ENCODE measurements around the gene PXDN. TPM values are rescaled to one million over a fixed set of nuclear protein-coding genes. Genes with fewer than 3 reads are reported as not detected.

PXDN gene
- total RNA-seq, 1 experiment from 2014 or later, result 125 TPM

DNA sequence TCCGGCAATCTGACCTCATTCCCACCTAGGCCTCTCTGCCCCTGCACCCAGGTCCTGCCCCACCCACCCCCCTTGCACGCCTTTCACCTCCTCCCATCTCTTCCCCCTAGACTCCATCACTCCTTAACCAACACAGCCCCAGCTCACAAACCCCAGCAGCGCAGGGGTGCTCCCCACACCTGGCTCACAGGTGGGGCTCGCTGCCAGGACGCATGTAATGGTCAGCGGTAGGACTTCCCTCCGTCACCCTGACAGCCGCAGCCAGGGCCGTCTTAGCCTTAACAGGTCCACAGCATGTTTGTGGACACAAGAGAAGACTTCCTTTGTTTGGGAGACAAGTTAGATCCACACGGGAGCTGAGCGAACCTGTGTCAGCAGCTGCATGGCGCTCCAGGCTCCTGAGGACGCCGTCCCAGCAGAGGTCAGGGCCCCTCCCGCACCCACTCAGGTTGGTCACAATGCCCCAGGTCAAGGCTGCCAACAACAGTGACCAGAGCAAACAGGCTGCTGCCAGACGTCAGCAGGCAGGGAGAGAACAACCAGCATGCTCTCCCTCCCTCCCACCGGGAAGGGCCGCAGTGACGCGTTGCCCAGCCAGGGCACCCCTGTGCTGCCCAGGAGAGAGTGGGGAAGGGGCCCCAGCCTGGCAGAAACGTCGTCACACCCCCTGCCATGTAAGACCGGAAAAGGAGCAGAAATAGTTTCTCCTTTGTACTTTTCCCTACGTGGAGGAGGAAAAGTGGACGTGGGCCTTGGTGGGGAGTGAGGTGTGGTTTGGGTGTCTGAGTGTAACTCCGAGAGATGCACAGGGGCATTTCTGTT lies 68.0 kb downstream of the PXDN start:
- Histone ChIP-seq H3K36me3 (ENCODE audit: low read depth, low read length) (peaks cover 75% of the 10 kb centered on the region), H4K20me1 (ENCODE audit: low read length) (no peaks in the 10 kb centered on the region), H3K9me3 (ENCODE audit: low read length) (no peaks in the 10 kb centered on the region), H3K79me2 (ENCODE audit: low read length) (peaks cover 10% of the 10 kb centered on the region), H3K27ac (ENCODE audit: low read length) (peak overlapping the region; percentile 84), H2AFZ (ENCODE audit: low read length) (no peak overlapping the region), H3K9ac (ENCODE audit: low read length) (peak overlapping the region; percentile 41), H3K4me3 (ENCODE audit: low read length) (no peak overlapping the region), H3K4me2 (ENCODE audit: low read length) (0 out of 2 replicates have a peak overlapping the region, but pooled peaks have one; percentile 13), H3K27me3 (ENCODE audit: low read length) (no peaks in the 10 kb centered on the region), H3K4me1 (ENCODE audit: insufficient read depth, low read length) (peaks cover 24% of the 10 kb centered on the region), H3F3A (ENCODE audit: low read length, unreplicated experiment) (no peaks in the 10 kb centered on the region), H3K9me2 (replicated peaks; ENCODE audit: low read length) (no peaks in the 10 kb centered on the region)
- ATAC-seq (peak; percentile 14), DNase-seq (no peak)
- intact Hi-C loops (cut with micrococcal nuclease), result no loop called here
- BruUV-seq (replicated peaks), result TSS peak; percentile 77
- ChIA-PET CTCF (interaction anchor here (0.9 to 1.3 kb wide), 8 partner anchors 9 to 93 kb away, joined by 3 to 17 read pairs (median 6); no protein-coding TSS in a partner anchor), POLR2A (ENCODE audit: unreplicated experiment) (no interaction called here)
- TF ChIP-seq EZH2 (IDR thresholded peaks at IDR 0.05; ENCODE audit: low read length, unreplicated experiment), result no peak
- TF ChIP-seq CTCF (conservative IDR thresholded peaks at IDR 0.05; ENCODE audit: low read depth, low read length), result no peak
- no peak for TF ChIP-seq EZH2phosphoT487 (IDR thresholded peaks at IDR 0.05; ENCODE audit: borderline replicate concordance, low read length)

DNA sequence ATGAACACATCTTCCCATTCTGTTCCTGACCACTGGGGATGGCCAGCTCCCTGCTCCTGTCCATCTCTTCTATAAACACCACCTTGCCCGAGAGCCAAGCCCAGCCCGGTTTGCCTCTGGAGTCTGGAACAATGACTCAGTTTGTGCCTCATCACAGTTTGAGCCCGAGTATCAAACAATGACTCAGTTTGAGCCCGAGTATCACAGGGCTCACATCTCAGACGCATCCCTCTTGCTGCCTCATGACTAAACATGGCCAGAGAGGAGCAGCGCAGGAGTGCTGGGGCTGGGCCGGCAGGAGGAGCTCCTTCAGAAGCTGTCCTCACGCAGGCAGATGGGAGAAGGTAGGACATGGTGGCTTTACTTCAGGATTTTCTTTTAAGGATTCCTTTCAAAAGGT lies 68.7 kb downstream of the PXDN start:
- H3K9me3 ChIP-seq (ENCODE audit: low read length), result no peaks in the 10 kb centered on the region
- no peaks in the 10 kb centered on the region for H3F3A ChIP-seq (ENCODE audit: low read length, unreplicated experiment)
- peaks cover 24% of the 10 kb centered on the region for H3K4me1 ChIP-seq (ENCODE audit: insufficient read depth, low read length)
- intact Hi-C loops (cut with micrococcal nuclease), result loop anchor here (1.0 to 2.0 kb wide), 8 partner anchors 21 to 142 kb away; no protein-coding TSS in a partner anchor
- TF ChIP-seq EZH2 (IDR thresholded peaks at IDR 0.05; ENCODE audit: low read length, unreplicated experiment), result no peak
- TF ChIP-seq CTCF (conservative IDR thresholded peaks at IDR 0.05; ENCODE audit: low read depth, low read length), result peak; percentile 85
- TF ChIP-seq EZH2phosphoT487 (IDR thresholded peaks at IDR 0.05; ENCODE audit: borderline replicate concordance, low read length), result no peak
- ChIA-PET POLR2A (ENCODE audit: unreplicated experiment) (interaction anchor here (0.5 to 0.8 kb wide), 2 partner anchors 14 to 69 kb away, joined by 3 to 8 read pairs; partner anchors contain the start of gene PXDN), CTCF (interaction anchor here (0.5 to 1.3 kb wide), 13 partner anchors 10 to 94 kb away, joined by 3 to 17 read pairs (median 4); no protein-coding TSS in a partner anchor)
- H3K9ac ChIP-seq (ENCODE audit: low read length), result peak overlapping the region; percentile 41
- H3K27me3 ChIP-seq (ENCODE audit: low read length), result no peaks in the 10 kb centered on the region
- peak overlapping the region; percentile 30 for H3K4me2 ChIP-seq (ENCODE audit: low read length)
- H2AFZ ChIP-seq (ENCODE audit: low read length), result no peak overlapping the region
- peaks cover 78% of the 10 kb centered on the region for H3K36me3 ChIP-seq (ENCODE audit: low read depth, low read length)
- H3K79me2 ChIP-seq (ENCODE audit: low read length), result peaks cover 10% of the 10 kb centered on the region
- no TSS peak for BruUV-seq (replicated peaks)
- no peaks in the 10 kb centered on the region for H4K20me1 ChIP-seq (ENCODE audit: low read length)
- ATAC-seq (peak; percentile 99), DNase-seq (peak; percentile 98)
- H3K9me2 ChIP-seq (replicated peaks; ENCODE audit: low read length), result no peaks in the 10 kb centered on the region
- peak overlapping the region; percentile 84 for H3K27ac ChIP-seq (ENCODE audit: low read length)
- H3K4me3 ChIP-seq (ENCODE audit: low read length), result no peak overlapping the region

Data from PC-3 (cell line).